ENCODE measurements around the gene ITGA11.

DNA sequence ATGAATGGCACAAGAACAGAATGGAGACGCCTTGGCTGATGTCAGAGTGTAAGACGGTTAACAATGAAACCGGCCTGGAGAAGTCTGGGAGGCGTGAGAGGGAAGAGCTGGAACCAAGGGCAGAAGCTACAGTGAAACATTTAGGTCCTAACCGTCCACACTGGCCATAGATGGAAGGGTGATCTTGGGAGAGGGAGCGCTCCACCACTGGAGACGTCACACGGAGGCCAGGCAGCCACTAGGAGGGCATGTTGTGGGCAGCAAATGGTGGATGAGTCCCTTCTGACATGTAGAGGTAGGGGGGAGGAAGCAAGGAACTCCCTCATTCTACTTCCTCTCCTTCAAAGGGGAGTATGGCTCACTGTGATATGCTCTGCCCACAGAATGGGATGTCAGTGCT, 130.7 kb downstream of the ITGA11 start:
- no peak for TF ChIP-seq EZH2 (IDR thresholded peaks at IDR 0.05; ENCODE audit: borderline replicate concordance, low read length)
- TF ChIP-seq, protein P1, sequence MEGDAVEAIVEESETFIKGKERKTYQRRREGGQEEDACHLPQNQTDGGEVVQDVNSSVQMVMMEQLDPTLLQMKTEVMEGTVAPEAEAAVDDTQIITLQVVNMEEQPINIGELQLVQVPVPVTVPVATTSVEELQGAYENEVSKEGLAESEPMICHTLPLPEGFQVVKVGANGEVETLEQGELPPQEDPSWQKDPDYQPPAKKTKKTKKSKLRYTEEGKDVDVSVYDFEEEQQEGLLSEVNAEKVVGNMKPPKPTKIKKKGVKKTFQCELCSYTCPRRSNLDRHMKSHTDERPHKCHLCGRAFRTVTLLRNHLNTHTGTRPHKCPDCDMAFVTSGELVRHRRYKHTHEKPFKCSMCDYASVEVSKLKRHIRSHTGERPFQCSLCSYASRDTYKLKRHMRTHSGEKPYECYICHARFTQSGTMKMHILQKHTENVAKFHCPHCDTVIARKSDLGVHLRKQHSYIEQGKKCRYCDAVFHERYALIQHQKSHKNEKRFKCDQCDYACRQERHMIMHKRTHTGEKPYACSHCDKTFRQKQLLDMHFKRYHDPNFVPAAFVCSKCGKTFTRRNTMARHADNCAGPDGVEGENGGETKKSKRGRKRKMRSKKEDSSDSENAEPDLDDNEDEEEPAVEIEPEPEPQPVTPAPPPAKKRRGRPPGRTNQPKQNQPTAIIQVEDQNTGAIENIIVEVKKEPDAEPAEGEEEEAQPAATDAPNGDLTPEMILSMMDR (IDR thresholded peaks at IDR 0.05; ENCODE audit: low read length): no peak

Data from OCI-LY1 (cell line).